HG02885 (cell line): ENCODE results near the gene CDC34.

Experiments
- ATAC-seq: cut with Tn5 transposase; IDR thresholded peaks from one replicate; pipeline ENCODE4 v1.9.1; 2021; ENCODE audit warnings: mild to moderate bottlenecking; ENCODE audit not compliant: unreplicated experiment, poor library complexity

CDC34 gene

DNA sequence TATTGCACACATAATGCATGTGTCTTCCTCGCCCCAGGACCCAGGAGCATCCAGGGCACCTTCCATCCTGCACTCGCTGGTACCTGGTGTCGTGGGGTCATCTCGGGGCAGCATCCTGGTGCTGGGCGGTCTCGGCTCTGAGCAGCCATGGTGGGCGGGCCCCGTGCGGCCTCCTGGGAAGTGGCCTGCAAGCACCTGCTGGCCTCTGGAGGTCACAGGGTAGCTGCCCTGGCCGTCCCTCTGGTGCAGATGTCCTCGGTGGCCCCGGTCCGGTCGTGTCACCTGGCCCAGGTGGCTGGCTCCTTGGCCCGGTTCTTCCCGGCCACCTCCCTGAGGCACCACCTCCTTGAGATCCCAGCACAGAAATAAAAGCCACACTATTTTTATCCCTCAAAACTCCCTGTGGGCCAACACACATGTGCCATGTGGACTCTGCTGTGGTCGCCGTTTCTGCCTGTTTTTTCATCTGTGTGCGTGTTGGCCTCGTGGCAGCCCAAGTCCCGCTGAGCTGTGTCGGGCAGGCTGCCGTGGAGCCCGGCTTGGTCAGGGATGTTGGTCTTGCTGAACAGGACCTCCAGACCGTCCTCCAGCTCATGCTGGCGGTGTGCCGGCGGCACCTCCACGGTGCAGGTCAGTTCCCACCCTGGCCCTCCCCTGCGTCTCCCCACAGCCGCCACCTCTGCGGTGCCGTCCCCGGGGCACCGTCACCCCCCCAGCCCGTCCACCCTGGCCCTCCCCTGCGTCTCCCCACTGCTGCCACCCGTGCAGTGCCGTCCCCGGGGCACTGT, 7.3 kb downstream of the CDC34 start:
- ATAC-seq, result no peak

DNA sequence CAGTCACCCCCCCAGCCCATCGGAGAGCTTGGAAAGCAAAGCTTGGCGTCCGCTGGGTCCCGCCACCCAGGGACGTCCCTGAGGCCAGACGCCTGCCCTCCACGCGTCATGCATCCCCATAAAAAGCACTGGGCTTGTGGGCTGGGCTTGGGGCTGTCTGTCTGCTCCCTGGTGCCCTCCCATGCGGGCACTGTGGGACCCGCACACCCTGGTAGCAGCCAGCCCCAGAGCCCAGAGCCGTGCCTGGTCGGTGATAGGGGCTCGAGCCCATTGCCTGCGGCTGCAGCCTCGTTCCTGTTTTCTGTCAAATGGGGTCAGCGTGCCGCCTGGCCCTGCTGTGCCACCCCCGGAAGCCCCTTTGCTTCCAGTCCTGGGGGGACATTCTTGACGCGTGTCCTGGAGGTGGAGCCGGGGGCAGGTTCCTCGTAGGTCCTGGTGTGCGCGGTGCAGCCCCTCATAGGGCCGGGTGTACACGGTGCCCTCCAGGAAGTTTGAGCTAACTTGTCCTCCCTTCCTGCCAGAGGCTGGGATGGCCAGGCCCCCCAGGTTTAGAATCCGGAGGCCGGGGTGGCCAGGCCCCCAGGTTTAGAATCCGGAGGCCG, 8.0 kb downstream of the CDC34 start:
- no peak for ATAC-seq

DNA sequence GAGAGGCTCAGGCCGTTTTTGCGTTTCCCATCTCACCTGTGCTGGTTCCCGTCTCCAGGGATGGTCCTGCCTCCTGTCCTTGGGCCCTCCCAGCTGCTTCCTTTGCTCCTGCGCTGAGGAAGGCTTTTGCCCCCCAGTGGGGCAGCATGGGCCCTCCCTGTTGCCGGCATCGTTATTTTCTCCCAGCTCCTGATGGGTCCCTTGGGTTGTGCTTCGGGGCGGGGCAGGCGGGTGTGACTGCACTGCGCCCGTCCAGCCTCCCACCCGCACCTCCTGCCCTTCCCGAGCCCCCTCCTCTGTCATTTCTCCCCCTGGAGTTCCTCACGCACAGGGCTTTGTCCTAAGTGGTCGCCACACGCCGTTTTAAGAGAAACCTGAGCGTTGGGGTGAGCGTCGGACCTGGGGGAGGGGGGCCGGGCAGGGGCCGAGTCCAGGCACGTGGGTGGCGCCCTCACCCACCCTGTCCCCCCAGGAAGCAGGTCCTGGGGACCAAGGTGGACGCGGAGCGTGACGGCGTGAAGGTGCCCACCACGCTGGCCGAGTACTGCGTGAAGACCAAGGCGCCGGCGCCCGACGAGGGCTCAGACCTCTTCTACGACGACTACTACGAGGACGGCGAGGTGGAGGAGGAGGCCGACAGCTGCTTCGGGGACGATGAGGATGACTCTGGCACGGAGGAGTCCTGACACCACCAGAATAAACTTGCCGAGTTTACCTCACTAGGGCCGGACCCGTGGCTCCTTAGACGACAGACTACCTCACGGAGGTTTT, 9.5 kb downstream of the CDC34 start:
- ATAC-seq, result no peak

DNA sequence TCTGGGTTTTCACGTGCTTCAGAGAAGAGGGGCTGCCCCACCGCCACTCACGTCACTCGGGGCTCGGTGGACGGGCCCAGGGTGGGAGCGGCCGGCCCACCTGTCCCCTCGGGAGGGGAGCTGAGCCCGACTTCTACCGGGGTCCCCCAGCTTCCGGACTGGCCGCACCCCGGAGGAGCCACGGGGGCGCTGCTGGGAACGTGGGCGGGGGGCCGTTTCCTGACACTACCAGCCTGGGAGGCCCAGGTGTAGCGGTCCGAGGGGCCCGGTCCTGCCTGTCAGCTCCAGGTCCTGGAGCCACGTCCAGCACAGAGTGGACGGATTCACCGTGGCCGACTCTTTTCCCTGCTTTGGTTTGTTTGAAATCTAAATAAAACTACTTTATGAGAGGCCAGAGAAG, 10.1 kb downstream of the CDC34 start:
- ATAC-seq, result no peak

DNA sequence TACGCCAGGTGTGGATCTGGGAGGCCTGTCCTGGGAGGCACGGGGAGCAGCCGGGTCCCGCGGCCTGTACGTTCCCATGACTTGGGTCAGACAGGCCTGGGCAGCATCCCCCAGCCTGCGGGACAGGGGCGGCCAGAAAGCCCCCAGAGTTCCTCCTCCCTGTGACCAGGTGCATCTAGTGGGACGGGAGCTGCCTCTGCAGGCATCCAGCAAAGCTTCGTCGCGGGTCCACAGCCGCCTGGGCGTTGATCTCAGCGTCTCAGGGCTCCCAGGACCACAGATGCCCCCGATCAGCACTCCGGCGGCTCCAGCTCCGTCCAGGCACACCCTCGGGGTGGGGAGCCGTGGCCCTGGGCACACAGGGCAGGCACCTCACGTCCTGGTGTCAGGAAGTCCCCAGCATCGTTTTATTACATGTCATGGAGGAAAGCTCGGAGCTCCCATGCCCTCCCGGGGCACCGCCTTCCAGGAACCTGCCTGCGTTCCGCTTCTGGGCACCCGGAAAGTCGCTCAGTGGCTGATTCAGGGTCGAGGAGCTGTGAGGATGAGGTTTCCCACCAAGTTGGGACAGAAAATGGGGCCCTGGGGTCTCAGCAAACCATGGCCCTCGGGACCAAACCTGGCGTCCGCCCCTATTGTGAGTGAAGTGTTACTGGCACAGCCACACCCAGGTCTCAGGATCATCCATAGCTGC, 10.8 kb downstream of the CDC34 start:
- ATAC-seq, result no peak

DNA sequence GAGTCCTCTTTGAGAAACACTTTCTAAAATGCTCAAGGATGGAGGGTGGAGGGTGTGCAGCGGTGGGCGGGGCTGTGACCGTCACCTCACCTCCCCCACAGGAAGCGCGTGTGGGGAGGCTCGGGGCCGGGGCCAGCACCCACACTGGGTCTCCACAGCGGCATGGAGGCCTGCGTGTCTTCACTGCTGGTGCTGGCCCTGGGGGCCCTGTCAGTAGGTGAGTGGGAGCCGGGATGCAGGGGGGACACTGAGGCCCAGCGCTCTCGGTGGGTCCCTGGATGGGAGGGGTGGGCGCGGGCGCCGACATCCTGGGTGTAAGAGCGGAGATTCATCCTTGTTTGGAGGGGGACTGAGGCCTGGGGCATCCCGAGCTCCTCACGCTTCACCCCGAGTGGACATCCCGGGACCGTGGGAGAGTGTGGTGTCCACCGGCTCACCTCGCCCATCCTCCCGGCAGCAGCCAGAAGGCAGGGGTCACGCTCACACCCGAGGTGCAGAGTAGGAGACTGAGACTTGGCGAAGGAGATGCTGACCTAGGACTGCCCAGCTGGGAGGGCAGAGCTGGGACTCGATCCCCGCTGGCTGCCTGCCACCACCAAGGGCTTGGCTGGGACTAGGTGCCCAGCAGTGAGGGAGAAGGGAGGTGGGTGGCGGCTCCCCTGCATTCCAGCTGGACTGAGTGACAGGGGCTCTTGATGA, 12.5 kb downstream of the CDC34 start, which contains the start of gene GZMM:
Gene GZMM, plus strand, starts transcription at position 144 of the 699 bp plus-strand sequence. Its CDS starts 19 bp downstream, at position 163.
- ATAC-seq, result no peak

DNA sequence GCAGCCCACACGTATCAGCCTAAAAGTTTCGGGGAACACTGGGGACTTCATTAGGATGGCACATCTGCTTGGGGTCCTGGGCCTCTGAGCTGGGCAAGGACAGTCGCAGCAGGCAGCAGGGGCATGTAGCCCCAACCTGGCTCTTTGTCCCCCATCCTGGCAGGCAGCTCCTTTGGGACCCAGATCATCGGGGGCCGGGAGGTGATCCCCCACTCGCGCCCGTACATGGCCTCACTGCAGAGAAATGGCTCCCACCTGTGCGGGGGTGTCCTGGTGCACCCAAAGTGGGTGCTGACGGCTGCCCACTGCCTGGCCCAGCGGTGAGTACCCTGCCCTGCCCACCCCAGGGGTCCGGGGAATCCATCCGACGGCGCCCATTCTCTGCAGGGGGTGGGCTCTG, 15.6 kb downstream of the CDC34 start:
- no peak for ATAC-seq

DNA sequence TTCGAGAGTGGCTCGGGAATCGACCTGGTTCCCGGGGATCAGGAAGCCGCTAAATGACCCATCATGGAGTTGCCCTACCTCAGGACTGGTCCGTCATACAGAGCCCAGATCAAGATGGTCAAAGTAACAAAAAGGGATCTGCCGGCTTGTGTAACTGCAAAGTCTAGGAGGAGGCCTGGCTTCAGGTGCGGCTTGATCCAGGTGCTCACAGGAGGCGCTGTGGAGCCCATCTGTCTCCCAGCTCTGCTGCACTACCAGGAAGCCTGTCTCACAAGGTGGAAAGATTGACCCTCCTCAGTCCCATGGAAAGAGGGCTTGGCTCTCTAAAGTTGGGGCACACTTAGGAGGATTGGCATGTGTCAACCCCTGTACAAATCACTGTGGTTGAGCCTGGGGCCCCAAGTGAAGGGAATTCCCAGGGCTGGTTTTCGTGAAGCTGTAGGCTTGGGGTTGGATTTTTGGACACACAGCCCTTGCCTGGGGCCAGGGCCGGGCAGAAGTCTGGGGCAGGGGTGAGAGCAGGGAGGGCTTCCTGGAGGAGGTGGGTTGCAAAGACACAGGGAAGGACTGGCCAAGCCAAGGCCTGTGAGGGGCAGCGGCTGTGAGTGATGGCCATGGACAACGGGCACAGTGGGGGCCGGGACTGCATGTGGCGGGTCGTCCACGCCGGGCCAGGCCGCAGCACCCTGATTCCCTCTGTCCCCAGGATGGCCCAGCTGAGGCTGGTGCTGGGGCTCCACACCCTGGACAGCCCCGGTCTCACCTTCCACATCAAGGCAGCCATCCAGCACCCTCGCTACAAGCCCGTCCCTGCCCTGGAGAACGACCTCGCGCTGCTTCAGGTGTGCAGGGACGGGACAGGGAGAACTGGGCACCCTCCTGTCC, 16.5 kb downstream of the CDC34 start:
- ATAC-seq, result no peak

DNA sequence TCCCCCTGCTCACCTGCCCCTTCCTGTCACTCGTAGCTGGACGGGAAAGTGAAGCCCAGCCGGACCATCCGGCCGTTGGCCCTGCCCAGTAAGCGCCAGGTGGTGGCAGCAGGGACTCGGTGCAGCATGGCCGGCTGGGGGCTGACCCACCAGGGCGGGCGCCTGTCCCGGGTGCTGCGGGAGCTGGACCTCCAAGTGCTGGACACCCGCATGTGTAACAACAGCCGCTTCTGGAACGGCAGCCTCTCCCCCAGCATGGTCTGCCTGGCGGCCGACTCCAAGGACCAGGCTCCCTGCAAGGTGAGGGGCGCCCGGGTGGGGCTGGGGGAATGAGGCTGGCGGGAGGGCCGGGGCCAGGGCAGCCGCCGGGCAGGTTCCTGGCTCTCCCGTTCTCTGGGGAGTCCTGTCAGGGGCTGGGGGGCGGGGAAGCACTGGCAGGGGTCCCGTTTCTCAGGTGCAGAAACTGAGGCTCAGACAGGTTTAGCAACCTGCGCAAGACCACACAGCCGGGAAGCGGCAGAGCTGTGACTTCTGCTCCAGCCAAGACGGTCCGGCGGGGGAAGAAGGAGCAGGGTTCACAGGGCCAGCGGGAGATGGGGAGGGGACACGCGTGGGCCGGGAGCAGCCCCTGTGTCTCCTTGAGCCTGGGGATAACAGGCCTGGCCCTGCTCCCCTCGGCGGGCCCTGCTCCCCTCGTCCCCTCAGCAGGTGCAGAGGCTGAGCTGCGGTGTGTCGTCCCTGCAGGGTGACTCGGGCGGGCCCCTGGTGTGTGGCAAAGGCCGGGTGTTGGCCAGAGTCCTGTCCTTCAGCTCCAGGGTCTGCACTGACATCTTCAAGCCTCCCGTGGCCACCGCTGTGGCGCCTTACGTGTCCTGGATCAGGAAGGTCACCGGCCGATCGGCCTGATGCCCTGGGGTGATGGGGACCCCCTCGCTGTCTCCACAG, 17.6 kb downstream of the CDC34 start:
- ATAC-seq, result no peak

DNA sequence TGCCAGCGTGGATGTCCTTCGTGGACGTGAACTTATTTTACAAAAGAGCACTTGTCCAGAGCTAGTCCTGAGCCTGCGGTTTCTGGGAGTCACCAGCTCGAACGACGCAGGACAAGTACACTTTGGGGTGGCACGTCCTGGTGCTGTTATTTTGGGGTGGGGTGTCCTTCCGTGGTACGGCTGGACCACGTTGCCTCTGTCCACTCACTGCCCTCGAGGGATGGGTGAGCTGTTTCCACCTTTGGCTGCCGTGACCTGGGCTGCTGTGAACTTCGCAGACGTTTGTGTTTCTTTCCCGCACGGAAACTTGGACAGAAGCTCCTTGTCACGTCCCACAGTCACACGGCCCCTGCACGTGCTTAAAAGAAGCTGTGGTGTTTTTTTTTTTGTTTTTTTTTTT, 23.3 kb downstream of the CDC34 start:
- no peak for ATAC-seq

DNA sequence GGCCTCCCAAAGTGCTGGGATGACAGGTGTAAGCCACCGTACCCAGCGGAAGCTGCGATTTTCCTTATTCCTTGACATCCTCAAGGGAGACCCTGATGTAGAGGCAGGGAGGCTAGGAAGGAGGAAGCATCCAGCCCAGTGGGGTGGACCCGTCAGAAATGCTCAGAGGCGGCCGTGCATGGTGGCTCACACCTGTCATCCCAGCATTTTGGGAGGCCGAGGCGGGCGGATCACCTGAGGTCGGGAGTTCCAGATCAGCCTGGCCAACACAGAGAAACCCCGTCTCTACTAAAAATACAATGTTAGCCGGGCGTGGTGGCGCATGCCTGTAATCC, 23.9 kb downstream of the CDC34 start:
- no peak for ATAC-seq

DNA sequence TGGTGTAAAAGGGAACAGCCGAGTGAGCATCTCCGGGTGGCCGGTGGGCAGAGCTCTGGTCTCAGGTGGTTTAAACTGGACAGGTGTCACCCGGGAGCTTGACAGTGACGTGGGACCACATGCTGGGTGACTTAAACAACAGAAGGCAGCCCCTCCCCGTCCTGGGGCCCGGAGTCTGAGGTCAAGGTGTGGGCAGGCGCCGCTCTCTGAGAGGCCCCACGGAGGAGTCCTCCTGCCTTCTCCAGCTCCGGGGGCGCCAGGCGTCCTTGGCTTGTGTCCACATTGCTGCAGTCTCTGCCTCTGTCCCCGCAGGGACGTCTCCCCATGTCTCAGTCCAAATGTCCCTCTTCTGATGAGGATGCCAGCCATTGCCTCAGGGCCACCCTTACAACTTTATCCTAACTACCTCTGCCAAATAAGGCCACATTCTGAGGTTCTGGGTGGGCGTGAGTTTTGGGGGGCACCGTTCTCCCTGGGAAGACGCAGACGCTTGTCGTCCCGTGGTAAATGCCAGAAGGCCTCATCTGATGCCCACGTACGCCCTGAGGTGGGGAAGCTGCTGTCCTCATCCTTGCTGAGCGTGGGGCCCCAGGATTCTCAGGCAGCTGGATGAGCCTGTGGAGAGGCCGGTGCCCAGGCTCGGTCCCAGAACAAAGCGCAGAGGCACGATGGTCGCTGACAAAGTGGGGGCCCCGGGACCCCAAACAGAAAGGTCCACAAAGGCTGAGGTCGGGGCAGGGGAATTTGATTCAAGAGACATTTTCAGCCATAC, 25.2 kb downstream of the CDC34 start:
- no peak for ATAC-seq

DNA sequence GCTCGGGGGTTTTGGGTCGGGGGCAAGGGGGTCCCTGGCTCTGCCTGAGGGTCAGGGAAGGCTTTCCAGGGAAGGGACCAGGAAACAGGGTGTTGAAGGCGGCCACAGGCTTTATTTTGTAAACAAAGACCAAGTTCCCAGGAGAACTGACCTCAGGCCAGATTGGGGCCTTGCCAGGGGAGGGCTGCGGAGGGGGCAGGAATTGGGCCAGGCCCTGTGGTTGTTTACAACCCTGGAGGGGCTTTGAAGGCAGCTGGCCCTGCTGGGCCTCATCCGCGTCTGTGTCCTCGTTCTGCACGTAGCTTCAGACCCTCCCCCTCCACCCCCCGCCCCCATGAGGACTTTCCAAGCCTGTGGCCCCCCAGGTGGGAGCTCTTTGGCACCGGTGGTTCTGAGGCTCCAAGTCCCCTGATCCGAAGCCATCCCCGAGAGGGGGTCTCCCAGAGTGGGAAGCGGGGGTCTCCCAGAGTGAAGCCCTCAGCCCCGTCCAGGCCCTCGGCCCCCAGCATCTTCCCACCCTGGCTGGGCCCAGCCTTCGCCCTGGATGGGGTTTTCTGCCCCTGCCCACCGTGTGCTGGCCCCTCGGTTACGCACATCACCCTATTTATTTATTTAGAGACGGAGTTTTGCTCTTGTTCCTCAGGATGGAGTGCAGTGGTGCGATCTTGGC, 27.3 kb downstream of the CDC34 start:
- no peak for ATAC-seq

DNA sequence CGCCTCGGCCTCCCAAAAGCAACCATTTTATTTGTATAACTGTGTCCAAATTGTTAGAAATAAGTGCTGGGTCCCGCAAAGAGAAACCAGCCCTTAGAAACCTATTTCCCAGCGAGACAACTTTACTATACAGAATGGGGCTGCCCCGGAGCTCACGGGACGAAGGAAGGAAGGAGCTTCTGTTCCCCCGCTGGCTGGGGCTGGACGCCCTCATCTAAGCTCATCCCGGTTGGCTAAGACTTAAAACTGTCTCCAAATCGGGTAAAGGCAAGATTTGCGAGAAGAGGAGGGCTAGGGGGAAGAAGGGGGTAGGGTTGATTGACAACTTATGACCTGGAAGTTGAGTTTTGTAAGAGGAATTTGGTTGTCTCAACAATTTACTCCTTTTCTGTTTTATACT, 28.6 kb downstream of the CDC34 start:
- no peak for ATAC-seq

DNA sequence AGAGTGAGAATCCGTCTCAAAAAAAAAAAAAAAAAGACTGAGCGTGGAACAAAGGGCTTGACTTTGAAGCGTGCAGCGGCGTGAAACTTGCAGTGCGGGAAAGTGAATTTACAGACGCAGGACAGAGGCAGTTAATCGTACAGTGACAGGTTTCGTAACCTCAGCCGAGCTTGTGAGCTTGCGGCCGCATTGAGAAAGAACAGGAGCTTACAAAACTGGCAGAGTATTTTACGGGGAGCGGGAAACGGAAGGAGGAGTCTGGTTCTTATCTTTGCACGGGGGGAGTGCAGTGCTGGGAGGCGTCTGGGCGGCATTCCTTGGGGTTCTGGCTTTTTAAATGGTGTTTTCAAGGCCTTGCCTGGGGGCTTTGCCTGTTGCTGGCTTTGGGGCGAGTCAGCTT, 34.8 kb downstream of the CDC34 start:
- no peak for ATAC-seq

DNA sequence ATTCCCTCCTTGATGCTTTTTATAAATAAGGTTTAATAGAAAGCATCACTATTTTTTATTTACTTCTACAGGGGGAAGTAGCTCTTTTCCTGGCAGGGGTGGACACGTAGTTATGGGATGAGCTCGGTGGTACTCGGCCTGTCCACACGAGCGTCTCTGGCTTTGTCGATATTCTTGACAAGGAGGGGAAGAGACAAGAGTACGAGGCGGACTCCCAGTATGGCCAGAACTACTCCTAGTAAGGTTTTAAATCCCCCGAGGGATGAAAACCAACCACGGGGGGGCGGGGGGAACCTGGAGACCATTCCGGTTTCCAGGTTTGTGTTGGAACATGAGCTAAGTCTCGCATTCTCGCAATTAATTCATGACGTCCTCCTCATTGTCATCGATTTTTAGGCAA, 35.3 kb downstream of the CDC34 start:
- no peak for ATAC-seq

DNA sequence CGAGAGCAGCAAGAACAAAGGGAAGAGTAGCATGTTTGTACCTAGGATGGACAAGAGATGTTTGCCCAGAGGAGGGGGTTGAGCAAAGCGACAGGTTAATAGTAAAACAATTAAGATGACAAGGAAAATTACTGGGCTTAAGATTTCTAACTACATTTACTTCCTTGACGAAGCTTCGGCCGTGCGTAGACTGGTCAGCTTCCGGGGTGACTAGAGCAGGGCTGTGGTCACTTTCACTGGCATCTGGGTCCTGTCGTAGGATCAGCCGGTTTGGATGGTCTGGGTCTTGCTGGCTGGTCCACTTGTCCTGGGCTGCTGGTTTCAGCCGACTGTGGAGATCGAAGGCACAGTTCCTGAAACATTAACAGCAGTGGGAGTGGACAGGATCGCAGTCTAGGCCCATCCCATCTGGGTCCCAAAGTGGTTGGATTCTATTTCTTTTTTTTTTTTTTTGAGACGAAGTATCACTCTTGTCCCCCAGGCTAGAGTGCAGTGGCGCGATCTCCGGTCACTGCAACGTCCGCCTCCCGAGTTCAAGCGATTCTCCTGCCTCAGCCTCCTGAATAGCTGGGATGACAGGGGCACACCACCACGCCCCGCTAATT, 35.8 kb downstream of the CDC34 start:
- ATAC-seq, result no peak
